ENCODE measurements around the gene GAPDHS. TPM values are rescaled to one million over a fixed set of nuclear protein-coding genes. Genes with fewer than 3 reads are reported as not detected.

Gene GAPDHS
- total and polyA plus RNA-seq, 8 donors = not detected

- Histone ChIP-seq H3K4me1 (peaks cover 0 to 20% (median 8%) of the 10 kb centered on the region in 4 donors), H3K4me3 (no peak overlapping the region)
- intact Hi-C loops (cut with DNase I; ENCODE audit: low total_unique reads) = no loop called here
These were observed 37.9 kb upstream of the GAPDHS start for GRCh38 chr19:35495107-35496064.

GRCh38 chr19:35497406-35497805 lies 35.9 kb upstream of the GAPDHS start:
- intact Hi-C loops (cut with DNase I; ENCODE audit: low total_unique reads) = no loop called here
- DNase-seq = no peak
- H3K9me3 ChIP-seq = no peaks in the 10 kb centered on the region
- H3K4me3 ChIP-seq = no peak overlapping the region
- WGBS, 5 donors = 63 to 74% (median 68%) methylated on average over 14 of the region's 14 CpGs
- H3K36me3 ChIP-seq = peaks cover 0 to 11% (median 0%) of the 10 kb centered on the region in 4 donors
- H3K27me3 ChIP-seq = peaks cover 0 to 20% (median 0%) of the 10 kb centered on the region in 3 donors
- peaks cover 0 to 10% (median 8%) of the 10 kb centered on the region in 4 donors for H3K4me1 ChIP-seq
- no peak for TF ChIP-seq POLR2A (IDR thresholded peaks at IDR 0.05)
- TF ChIP-seq CTCF (IDR thresholded peaks at IDR 0.05) = no peak
- no peak for TF ChIP-seq EP300 (IDR thresholded peaks at IDR 0.05)
- no peak for TF ChIP-seq POLR2AphosphoS5 (IDR thresholded peaks at IDR 0.05)
- no peak overlapping the region for H3K27ac ChIP-seq

More at GRCh38 chr19:35495107-35496064, 37.9 kb upstream of the GAPDHS start:
- H3K9me3 ChIP-seq = no peaks in the 10 kb centered on the region
- 23 to 51% (median 26%) methylated on average over 13 to 30 of the region's 30 CpGs for WGBS, 5 donors
- no peak overlapping the region for H3K27ac ChIP-seq
- H3K36me3 ChIP-seq = peaks cover 0 to 11% (median 0%) of the 10 kb centered on the region in 4 donors
- H3K27me3 ChIP-seq = peaks cover 0 to 31% (median 0%) of the 10 kb centered on the region in 3 donors
- DNase-seq = peak; percentile 70 to 84
- TF ChIP-seq EP300 (IDR thresholded peaks at IDR 0.05) (no peak), CTCF (IDR thresholded peaks at IDR 0.05) (peak in 5 of 7 experiments; percentile 90 to 100 (median 97)), POLR2A (IDR thresholded peaks at IDR 0.05) (no peak), POLR2AphosphoS5 (IDR thresholded peaks at IDR 0.05) (peak in 1 of 3 donors; percentile 55)

GRCh38 chr19:35498220-35498619 lies 35.0 kb upstream of the GAPDHS start:
- intact Hi-C loops (cut with DNase I; ENCODE audit: low total_unique reads) = no loop called here
- Histone ChIP-seq H3K36me3 (peaks cover 0 to 11% (median 0%) of the 10 kb centered on the region in 4 donors), H3K4me3 (no peak overlapping the region), H3K27ac (no peak overlapping the region), H3K27me3 (peaks cover 0 to 15% (median 0%) of the 10 kb centered on the region in 3 donors), H3K9me3 (no peaks in the 10 kb centered on the region), H3K4me1 (peaks cover 0 to 10% (median 8%) of the 10 kb centered on the region in 4 donors)
- no peak for TF ChIP-seq POLR2AphosphoS5 (IDR thresholded peaks at IDR 0.05)
- no peak for TF ChIP-seq EP300 (IDR thresholded peaks at IDR 0.05)
- TF ChIP-seq CTCF (IDR thresholded peaks at IDR 0.05) = no peak
- TF ChIP-seq POLR2A (IDR thresholded peaks at IDR 0.05) = no peak
- no peak for DNase-seq
- WGBS, 5 donors = 71 to 91% (median 86%) methylated on average over 3 of the region's 3 CpGs

GRCh38 chr19:35498984-35499527 lies 34.2 kb upstream of the GAPDHS start:
- no peaks in the 10 kb centered on the region for H3K9me3 ChIP-seq
- TF ChIP-seq CTCF (IDR thresholded peaks at IDR 0.05) = no peak
- no peak for TF ChIP-seq EP300 (IDR thresholded peaks at IDR 0.05)
- TF ChIP-seq POLR2AphosphoS5 (IDR thresholded peaks at IDR 0.05) = no peak
- no peak for TF ChIP-seq POLR2A (IDR thresholded peaks at IDR 0.05)
- H3K4me3 ChIP-seq = no peak overlapping the region
- intact Hi-C loops (cut with DNase I; ENCODE audit: low total_unique reads) = no loop called here
- peaks cover 0 to 9% (median 0%) of the 10 kb centered on the region in 3 donors for H3K27me3 ChIP-seq
- peaks cover 0 to 10% (median 8%) of the 10 kb centered on the region in 4 donors for H3K4me1 ChIP-seq
- H3K36me3 ChIP-seq = peaks cover 0 to 11% (median 0%) of the 10 kb centered on the region in 4 donors
- 66 to 80% (median 74%) methylated on average over 9 of the region's 9 CpGs for WGBS, 5 donors
- H3K27ac ChIP-seq = no peak overlapping the region
- no peak for DNase-seq
